ENCODE measurements around the gene UBE2K. TPM values are rescaled to one million over a fixed set of nuclear protein-coding genes. Genes with fewer than 3 reads are reported as not detected.
"Not testable (repeated sequence)": the region's sequence is repeated elsewhere in the genome, so short reads cannot be mapped to it uniquely, and the experiment has no call there.

Gene UBE2K
- total and polyA plus RNA-seq, 7 donors = 24.5 to 75.9 (median 60.4) TPM

DNA sequence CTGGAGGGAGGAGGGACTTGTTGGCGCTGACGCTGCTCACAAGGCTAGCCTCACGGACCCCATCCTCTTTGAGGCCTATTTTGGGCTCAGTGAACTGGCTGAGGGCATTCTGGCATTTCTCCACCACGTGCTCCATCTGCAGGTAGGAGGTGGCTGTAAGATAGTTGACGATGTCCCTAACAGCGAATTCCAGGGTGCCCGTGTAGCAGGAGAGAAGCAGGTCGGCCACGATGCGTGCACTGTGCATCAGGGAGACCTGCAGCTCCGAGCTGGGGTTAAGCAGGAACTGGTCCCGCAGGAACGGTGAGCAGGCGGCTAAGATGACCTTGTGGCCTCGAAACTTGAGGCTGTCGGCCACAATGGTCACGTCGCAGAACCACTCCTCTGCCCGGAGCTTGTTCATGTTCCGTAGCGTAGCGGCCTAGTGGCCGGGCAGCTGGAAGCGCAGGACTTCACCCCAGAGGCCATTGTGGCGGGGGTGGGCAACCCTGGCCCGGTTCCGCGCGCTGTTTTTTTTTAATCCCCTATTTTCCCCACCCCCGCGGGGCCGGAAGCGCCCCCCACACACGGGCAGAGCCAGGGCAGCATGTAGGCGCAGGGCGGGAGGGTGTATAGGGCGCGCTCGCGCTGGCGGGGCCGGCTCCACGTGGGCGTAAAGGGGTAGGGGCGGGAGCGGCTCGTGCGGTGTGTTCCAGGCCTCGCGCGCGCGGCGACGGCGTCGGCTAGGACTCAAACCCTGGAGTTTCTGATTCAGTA lies 73.2 kb downstream of the UBE2K start:
- TF ChIP-seq, protein P1, sequence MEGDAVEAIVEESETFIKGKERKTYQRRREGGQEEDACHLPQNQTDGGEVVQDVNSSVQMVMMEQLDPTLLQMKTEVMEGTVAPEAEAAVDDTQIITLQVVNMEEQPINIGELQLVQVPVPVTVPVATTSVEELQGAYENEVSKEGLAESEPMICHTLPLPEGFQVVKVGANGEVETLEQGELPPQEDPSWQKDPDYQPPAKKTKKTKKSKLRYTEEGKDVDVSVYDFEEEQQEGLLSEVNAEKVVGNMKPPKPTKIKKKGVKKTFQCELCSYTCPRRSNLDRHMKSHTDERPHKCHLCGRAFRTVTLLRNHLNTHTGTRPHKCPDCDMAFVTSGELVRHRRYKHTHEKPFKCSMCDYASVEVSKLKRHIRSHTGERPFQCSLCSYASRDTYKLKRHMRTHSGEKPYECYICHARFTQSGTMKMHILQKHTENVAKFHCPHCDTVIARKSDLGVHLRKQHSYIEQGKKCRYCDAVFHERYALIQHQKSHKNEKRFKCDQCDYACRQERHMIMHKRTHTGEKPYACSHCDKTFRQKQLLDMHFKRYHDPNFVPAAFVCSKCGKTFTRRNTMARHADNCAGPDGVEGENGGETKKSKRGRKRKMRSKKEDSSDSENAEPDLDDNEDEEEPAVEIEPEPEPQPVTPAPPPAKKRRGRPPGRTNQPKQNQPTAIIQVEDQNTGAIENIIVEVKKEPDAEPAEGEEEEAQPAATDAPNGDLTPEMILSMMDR (IDR thresholded peaks at IDR 0.05) = no peak
- DNase-seq (no peak), ATAC-seq (peak in 1 of 4 donors; percentile 40)
- Histone ChIP-seq H3K4me1 (no peaks in the 10 kb centered on the region), H3K27me3 (ENCODE audit: insufficient read depth in 3 of 3, low read length in 2 of 3) (no peaks in the 10 kb centered on the region), H3K9me3 (no peaks in the 10 kb centered on the region), H3K4me3 (no peak overlapping the region), H3K36me3 (ENCODE audit: insufficient read depth in 1 of 2, low read depth in 1 of 2) (peaks cover 3 to 71% of the 10 kb centered on the region in 2 donors), H3K27ac (no peak overlapping the region)
- intact Hi-C loops (cut with DNase I) = no loop called here
- 94 to 96% (median 95%) methylated on average over 52 to 57 of the region's 57 CpGs for WGBS, 3 donors

DNA sequence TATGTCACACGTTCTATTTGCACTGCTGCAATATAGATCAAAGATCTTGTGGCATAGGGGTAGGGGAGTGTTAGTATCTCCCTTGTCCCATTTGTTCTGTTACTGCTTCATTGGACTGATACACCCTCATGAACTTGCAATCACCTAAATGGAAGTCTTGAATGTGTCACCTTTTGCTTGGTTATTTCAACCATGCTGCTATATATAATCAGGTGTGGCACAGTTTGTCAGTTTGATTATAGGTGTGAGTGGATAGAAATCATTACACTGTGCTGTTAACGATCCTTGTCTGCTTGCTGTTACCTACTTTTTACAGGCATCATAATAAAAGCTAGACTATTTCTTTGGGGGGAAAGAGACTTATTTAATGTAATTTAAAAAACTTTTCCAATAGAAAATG lies 84.1 kb downstream of the UBE2K start:
- intact Hi-C loops (cut with DNase I); H3K27ac ChIP-seq; H3K4me1 ChIP-seq; H3K4me3 ChIP-seq; DNase-seq; H3K9me3 ChIP-seq; H3K27me3 ChIP-seq (ENCODE audit: insufficient read depth in 3 of 3, low read length in 2 of 3); ATAC-seq: not testable (repeated sequence)
- WGBS, 3 donors = 91 to 98% (median 97%) methylated on average over 2 of the region's 2 CpGs
- peaks cover 0 to 50% of the 10 kb centered on the region in 2 donors for H3K36me3 ChIP-seq (ENCODE audit: insufficient read depth in 1 of 2, low read depth in 1 of 2)

DNA sequence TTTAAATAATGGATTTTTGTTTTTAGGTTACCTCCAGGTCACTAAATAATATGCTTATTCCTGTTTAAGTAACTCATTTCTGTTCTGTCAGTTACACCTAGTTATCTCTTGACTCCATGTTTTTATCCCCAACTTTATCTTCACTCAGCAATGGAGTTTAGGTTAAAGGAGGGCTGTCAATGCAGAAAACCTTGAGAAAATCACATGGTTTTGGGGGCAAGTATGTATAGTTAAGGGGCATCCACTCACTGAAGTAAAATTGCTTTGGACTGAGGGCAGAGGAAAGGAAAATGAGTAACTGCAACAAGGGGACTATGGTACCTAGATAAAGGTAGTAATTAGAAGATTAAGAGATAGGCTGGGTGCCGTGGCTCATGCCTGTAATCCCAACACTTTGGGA lies 87.1 kb downstream of the UBE2K start:
- no peak overlapping the region for H3K4me3 ChIP-seq
- H3K36me3 ChIP-seq (ENCODE audit: insufficient read depth in 1 of 2, low read depth in 1 of 2) = peaks cover 0 to 20% of the 10 kb centered on the region in 2 donors
- H3K27me3 ChIP-seq (ENCODE audit: insufficient read depth in 3 of 3, low read length in 2 of 3) = no peaks in the 10 kb centered on the region
- no peak overlapping the region for H3K27ac ChIP-seq
- no peaks in the 10 kb centered on the region for H3K4me1 ChIP-seq
- no peak for DNase-seq
- intact Hi-C loops (cut with DNase I) = no loop called here
- TF ChIP-seq, protein P1 (IDR thresholded peaks at IDR 0.05) = no peak
- ATAC-seq = peak in 1 of 4 donors; percentile 9
- WGBS, 3 donors = 51 to 75% (median 70%) methylated on average over 1 of the region's 1 CpG
- no peaks in the 10 kb centered on the region for H3K9me3 ChIP-seq

DNA sequence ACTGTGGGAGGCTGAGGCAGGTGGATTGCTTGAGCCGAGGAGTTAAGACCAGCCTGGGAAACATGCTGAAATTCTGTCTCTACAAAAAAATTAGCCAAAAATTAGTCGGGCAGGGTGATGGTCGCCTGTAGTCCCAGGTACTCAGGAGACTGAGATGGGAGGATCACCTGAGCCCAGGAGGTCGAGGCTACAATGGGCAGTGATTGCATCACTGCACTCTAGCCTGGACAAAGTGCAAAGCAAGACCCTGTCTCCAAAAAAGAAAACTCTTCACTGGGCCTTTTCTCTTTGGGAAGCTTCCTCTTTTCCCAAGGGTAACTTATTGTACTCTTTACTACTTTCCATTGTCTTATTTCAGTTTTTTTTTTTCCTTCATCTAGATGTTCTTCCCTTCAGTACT lies 88.9 kb downstream of the UBE2K start:
- H3K27me3 ChIP-seq (ENCODE audit: insufficient read depth in 3 of 3, low read length in 2 of 3) = no peaks in the 10 kb centered on the region
- H3K4me1 ChIP-seq = no peaks in the 10 kb centered on the region
- intact Hi-C loops (cut with DNase I) = no loop called here
- TF ChIP-seq, protein P1 (IDR thresholded peaks at IDR 0.05) = no peak
- ATAC-seq = no peak
- peaks cover 0 to 14% of the 10 kb centered on the region in 2 donors for H3K36me3 ChIP-seq (ENCODE audit: insufficient read depth in 1 of 2, low read depth in 1 of 2)
- H3K4me3 ChIP-seq = no peak overlapping the region
- no peaks in the 10 kb centered on the region for H3K9me3 ChIP-seq
- no peak for DNase-seq
- no peak overlapping the region for H3K27ac ChIP-seq
- WGBS, 3 donors = 75 to 83% (median 75%) methylated on average over 4 of the region's 4 CpGs

DNA sequence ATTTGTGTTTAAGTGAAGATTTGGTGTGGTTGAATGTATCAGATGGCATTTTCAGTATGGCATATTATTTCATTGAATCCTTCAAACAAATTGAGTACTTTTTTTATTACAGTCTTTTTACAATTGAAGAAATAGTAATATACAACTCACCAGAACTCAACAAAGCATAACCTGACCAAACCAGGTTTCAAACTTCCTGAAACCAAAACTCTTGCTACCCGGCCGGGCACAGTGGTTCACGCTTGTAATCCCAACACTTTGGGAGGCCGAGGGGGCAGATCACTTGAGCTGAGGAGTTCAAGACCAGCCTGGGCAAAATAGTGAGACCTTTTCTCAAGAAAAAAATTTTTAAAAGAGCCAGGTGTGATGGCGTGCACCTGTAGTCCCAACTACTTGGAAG lies 94.2 kb downstream of the UBE2K start:
- intact Hi-C loops (cut with DNase I) = no loop called here
- ATAC-seq (no peak), DNase-seq (no peak)
- Histone ChIP-seq H3K9me3 (no peaks in the 10 kb centered on the region), H3K27me3 (ENCODE audit: insufficient read depth in 3 of 3, low read length in 2 of 3) (no peaks in the 10 kb centered on the region), H3K27ac (no peak overlapping the region), H3K4me1 (no peaks in the 10 kb centered on the region), H3K36me3 (ENCODE audit: insufficient read depth in 1 of 2, low read depth in 1 of 2) (no peaks in the 10 kb centered on the region), H3K4me3 (no peak overlapping the region)
- TF ChIP-seq, protein P1 (IDR thresholded peaks at IDR 0.05) = no peak
- WGBS, 3 donors = 82 to 85% (median 84%) methylated on average over 5 of the region's 5 CpGs
